Keratinocyte (primary cell): Measurements from ENCODE around the gene SCNN1B. TPM values are rescaled to one million over a fixed set of nuclear protein-coding genes. Genes with fewer than 3 reads are reported as not detected.

Experiments
- DNase-seq: peaks from one replicate; pipeline ENCODE4 v3.0.0-alpha.2; 2011; ENCODE audit warnings: low read depth, missing footprints, low spot score
- FAIRE-seq: peaks from 2 replicates; lab custom pipeline; 2011; peaks lifted over from hg19 to GRCh38; lab: Jason Lieb, UNC
- H2AFZ ChIP-seq: 2 replicates; pipeline ENCODE4 v1.6.0; 2012; ENCODE audit warnings: low read length, control low read depth, inconsistent platforms; ENCODE audit not compliant: control insufficient read depth
- H3K27ac ChIP-seq: 2 replicates; pipeline ENCODE4 v1.5.1; 2011; ENCODE audit warnings: low read length; ENCODE audit not compliant: control insufficient read depth, insufficient read depth
- H3K27me3 ChIP-seq: 3 replicates; pipeline ENCODE4 v1.6.0; 2011; ENCODE audit warnings: low read length; ENCODE audit not compliant: control insufficient read depth, insufficient read depth; ENCODE audit errors: extremely low read depth
- H3K36me3 ChIP-seq, 2 experiments: 2 replicates in 1 of 2; 3 replicates in 1 of 2; pipeline ENCODE4 v1.5.1; 2011; ENCODE audit warnings: low read length in 2 of 2, mild to moderate bottlenecking in 1 of 2; ENCODE audit not compliant: control insufficient read depth in 2 of 2, insufficient read depth in 2 of 2; ENCODE audit errors: extremely low read depth in 1 of 2
- H3K4me1 ChIP-seq: 3 replicates; pipeline ENCODE4 v1.5.1; 2011; ENCODE audit warnings: low read length; ENCODE audit not compliant: control insufficient read depth, insufficient read depth; ENCODE audit errors: extremely low read depth
- H3K4me2 ChIP-seq: 3 replicates; pipeline ENCODE4 v1.6.0; 2011; ENCODE audit warnings: low read depth, low read length; ENCODE audit not compliant: control insufficient read depth, insufficient read depth; ENCODE audit errors: extremely low read depth
- H3K4me3 ChIP-seq, 3 experiments: fragments of 200-600 bp in 1 of 3; sonication (generic) in 1 of 3; 2 replicates in 2 of 3; 3 replicates in 1 of 3; pipeline ENCODE4 v1.5.1; 2011 to 2016; ENCODE audit warnings: low read length in 3 of 3, mild to moderate bottlenecking in 3 of 3, control low read depth in 2 of 3, inconsistent platforms in 1 of 3, low read depth in 1 of 3, mixed read lengths in 1 of 3, mixed run types in 1 of 3, moderate library complexity in 1 of 3; ENCODE audit not compliant: control insufficient read depth in 2 of 3, insufficient read depth in 2 of 3; ENCODE audit errors: extremely low read depth in 1 of 3
- H3K79me2 ChIP-seq: 2 replicates; pipeline ENCODE4 v1.6.0; 2012; ENCODE audit warnings: low read length; ENCODE audit not compliant: control insufficient read depth, insufficient read depth
- H3K9ac ChIP-seq: 3 replicates; pipeline ENCODE4 v1.6.0; 2011; ENCODE audit warnings: low read length; ENCODE audit not compliant: control insufficient read depth, insufficient read depth; ENCODE audit errors: extremely low read depth
- H3K9me1 ChIP-seq: 3 replicates; pipeline ENCODE4 v1.6.0; 2011; ENCODE audit warnings: low read length; ENCODE audit not compliant: control insufficient read depth, insufficient read depth; ENCODE audit errors: extremely low read depth
- H3K9me3 ChIP-seq: 2 replicates; pipeline ENCODE4 v1.5.1; 2012; ENCODE audit warnings: low read depth, low read length; ENCODE audit not compliant: control insufficient read depth
- H4K20me1 ChIP-seq: 3 replicates; pipeline ENCODE4 v1.6.0; 2011; ENCODE audit warnings: low read length; ENCODE audit not compliant: control insufficient read depth, insufficient read depth; ENCODE audit errors: extremely low read depth
- EZH2 ChIP-seq: IDR thresholded peaks from one replicate; pipeline ENCODE4 v1.6.1; 2012; ENCODE audit warnings: inconsistent platforms, mild to moderate bottlenecking, low read length, moderate library complexity
- dilution Hi-C: fragments of 300-500 bp; cut with MboI; formaldehyde crosslinking; loops from one replicate; pipeline ENCODE4 v1.7.0; 2020; ENCODE audit warnings: low sequenced_read_pairs; ENCODE audit not compliant: extremely low pct_ligation_motif_present
- polyA plus RNA-seq, 5 experiments: library from polyadenylated mRNA; depleted of rRNA in 3 of 5; stranded (reverse) in 3 of 5; stranded (forward) in 1 of 5; unstranded in 1 of 5; fragments of >200 nt; gene quantifications; 1 replicate in 1 of 5; 2 replicates in 3 of 5; 3 replicates in 1 of 5; pipeline versions ENCODE4 v1.2.1 to v1.2.3, GENCODE V29; 2011 to 2012; ENCODE audit warnings: missing spikeins in 2 of 5, low read depth in 1 of 5, low replicate concordance in 1 of 5
- TF ChIP-seq, protein P1 (sequence below), 3 experiments: IDR thresholded peaks in 1 of 3; conservative IDR thresholded peaks in 1 of 3; optimal IDR thresholded peaks in 1 of 3; 2 replicates in 2 of 3; 3 replicates in 1 of 3; pipeline versions ENCODE3 to v1.5.1; 2011; ENCODE audit warnings: low read length in 3 of 3, mild to moderate bottlenecking in 3 of 3, moderate library complexity in 2 of 3, control low read depth in 1 of 3, inconsistent platforms in 1 of 3; ENCODE audit not compliant: insufficient read depth in 2 of 3; ENCODE audit errors: extremely low read depth in 1 of 3

The SCNN1B gene
- polyA plus RNA-seq, 1 donor (not counting 4 experiments of a cell fraction or from before 2014, with no cell fraction given) = 0.92 TPM

DNA sequence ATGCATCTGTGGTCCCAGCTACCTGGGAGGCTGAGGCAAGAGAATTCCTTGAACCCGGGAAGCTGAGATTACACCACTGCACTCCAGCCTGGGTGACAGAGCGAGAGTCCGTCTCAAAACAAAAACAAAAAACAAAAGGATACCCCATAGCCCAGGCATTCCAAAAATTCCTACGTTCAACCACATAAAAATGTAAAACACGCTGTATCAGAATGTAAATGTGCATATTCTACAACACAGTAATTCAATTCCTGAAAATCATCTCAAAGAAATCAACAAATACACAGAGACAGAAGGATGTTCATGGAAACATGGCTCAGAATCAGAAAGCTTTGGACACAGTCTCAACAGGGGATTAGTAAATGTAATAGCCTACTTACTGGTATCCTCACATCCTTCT, 117.9 kb downstream of the SCNN1B start:
- H3K36me3 ChIP-seq = peaks cover 10 to 12% of the 10 kb centered on the region in 2 experiments
- no peaks in the 10 kb centered on the region for H3K9me1 ChIP-seq
- H3K9ac ChIP-seq = no peak overlapping the region
- FAIRE-seq (no peak), DNase-seq (no peak)
- H4K20me1 ChIP-seq = no peaks in the 10 kb centered on the region
- H3K4me3 ChIP-seq = no peak overlapping the region
- TF ChIP-seq, protein P1, sequence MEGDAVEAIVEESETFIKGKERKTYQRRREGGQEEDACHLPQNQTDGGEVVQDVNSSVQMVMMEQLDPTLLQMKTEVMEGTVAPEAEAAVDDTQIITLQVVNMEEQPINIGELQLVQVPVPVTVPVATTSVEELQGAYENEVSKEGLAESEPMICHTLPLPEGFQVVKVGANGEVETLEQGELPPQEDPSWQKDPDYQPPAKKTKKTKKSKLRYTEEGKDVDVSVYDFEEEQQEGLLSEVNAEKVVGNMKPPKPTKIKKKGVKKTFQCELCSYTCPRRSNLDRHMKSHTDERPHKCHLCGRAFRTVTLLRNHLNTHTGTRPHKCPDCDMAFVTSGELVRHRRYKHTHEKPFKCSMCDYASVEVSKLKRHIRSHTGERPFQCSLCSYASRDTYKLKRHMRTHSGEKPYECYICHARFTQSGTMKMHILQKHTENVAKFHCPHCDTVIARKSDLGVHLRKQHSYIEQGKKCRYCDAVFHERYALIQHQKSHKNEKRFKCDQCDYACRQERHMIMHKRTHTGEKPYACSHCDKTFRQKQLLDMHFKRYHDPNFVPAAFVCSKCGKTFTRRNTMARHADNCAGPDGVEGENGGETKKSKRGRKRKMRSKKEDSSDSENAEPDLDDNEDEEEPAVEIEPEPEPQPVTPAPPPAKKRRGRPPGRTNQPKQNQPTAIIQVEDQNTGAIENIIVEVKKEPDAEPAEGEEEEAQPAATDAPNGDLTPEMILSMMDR (optimal IDR thresholded peaks at IDR 0.05 in 1 of 3, IDR thresholded peaks at IDR 0.05 in 1 of 3, conservative IDR thresholded peaks at IDR 0.05 in 1 of 3; ENCODE audit: extremely low read depth in 1 of 3, insufficient read depth in 2 of 3, low read length in 3 of 3) = no peak
- TF ChIP-seq EZH2 = no peak
- H3K27me3 ChIP-seq = no peaks in the 10 kb centered on the region
- H3K9me3 ChIP-seq = no peaks in the 10 kb centered on the region
- dilution Hi-C loops = no loop called here
- peaks cover 14% of the 10 kb centered on the region for H3K4me1 ChIP-seq
- H3K79me2 ChIP-seq = no peaks in the 10 kb centered on the region
- H2AFZ ChIP-seq = no peak overlapping the region
- no peak overlapping the region for H3K27ac ChIP-seq
- no peak overlapping the region for H3K4me2 ChIP-seq

DNA sequence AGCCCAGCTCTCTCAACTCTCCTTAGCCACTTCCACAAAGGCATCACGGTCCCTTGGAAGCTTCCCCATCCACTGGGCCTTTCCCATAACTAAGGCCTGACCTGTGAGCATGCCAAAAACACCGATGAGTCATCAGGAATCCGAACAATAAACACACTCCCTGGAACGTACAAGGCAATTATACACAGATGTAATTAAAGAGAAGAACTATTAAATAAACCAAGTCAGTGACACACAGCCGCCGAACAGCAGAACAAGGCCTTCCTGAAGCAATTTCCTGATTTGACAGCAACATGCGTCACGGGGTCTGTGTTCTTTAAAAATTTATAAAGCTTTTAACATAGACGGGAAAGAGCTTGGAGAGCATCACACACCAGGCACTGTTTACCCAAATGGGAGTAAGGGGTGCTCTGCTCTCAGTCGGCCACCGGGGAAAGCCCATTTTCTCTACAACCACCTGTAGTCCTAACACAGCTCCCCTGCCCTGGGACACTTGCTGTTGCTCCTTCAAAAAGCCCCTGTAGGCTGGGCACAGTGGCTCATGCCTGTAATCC, 121.5 kb downstream of the SCNN1B start:
- peaks cover 14% of the 10 kb centered on the region for H3K4me1 ChIP-seq
- H2AFZ ChIP-seq = peak overlapping the region; percentile 46
- peak overlapping the region; percentile 88 for H3K27ac ChIP-seq
- H3K79me2 ChIP-seq = no peaks in the 10 kb centered on the region
- peak overlapping the region; percentile 72 for H3K9ac ChIP-seq
- dilution Hi-C loops = no loop called here
- peak; percentile 71 for DNase-seq
- no peaks in the 10 kb centered on the region for H3K9me3 ChIP-seq
- H3K27me3 ChIP-seq = no peaks in the 10 kb centered on the region
- H3K4me3 ChIP-seq = no peak overlapping the region
- H3K36me3 ChIP-seq = peaks cover 0 to 4% of the 10 kb centered on the region in 2 experiments
- H4K20me1 ChIP-seq = no peaks in the 10 kb centered on the region
- peak overlapping the region; percentile 24 for H3K4me2 ChIP-seq
- no peaks in the 10 kb centered on the region for H3K9me1 ChIP-seq
- FAIRE-seq = peak; percentile 83
- no peak for TF ChIP-seq EZH2
- TF ChIP-seq, protein P1 (optimal IDR thresholded peaks at IDR 0.05 in 1 of 3, IDR thresholded peaks at IDR 0.05 in 1 of 3, conservative IDR thresholded peaks at IDR 0.05 in 1 of 3; ENCODE audit: extremely low read depth in 1 of 3, insufficient read depth in 2 of 3, low read length in 3 of 3) = no peak
